Tibial artery (tissue), 4 donors: Measurements from ENCODE around the gene AMACR.
"Not testable (repeated sequence)": the region's sequence is repeated elsewhere in the genome, so short reads cannot be mapped to it uniquely, and the experiment has no call there.

Experiments
- DNase-seq, 2 donors: peaks; one replicate each; pipeline ENCODE4 v3.0.0-alpha.2; 2019
- H3K27ac ChIP-seq, 2 donors: fragments of 200-600 bp; sonication (generic) in 1 of 2; 1 replicate in 1 of 2; 2 replicates in 1 of 2; pipeline ENCODE4 v1.5.1; 2018 to 2019; ENCODE audit warnings: mild to moderate bottlenecking in 1 of 2
- H3K27me3 ChIP-seq, 2 donors: fragments of 200-600 bp; sonication (generic) in 1 of 2; one replicate each; pipeline versions ENCODE4 v1.5.1 to v1.6.0; 2016 to 2019
- H3K36me3 ChIP-seq, 3 donors: fragments of 200-600 bp; sonication (generic) in 2 of 3; one replicate each; pipeline ENCODE4 v1.5.1; 2016 to 2019; ENCODE audit warnings: mild to moderate bottlenecking in 2 of 3
- H3K4me1 ChIP-seq, 4 donors: fragments of 200-600 bp; sonication (generic) in 2 of 4; 1 replicate in 3 of 4; 2 replicates in 1 of 4; pipeline ENCODE4 v1.5.1; 2016 to 2019
- H3K4me3 ChIP-seq, 2 donors: fragments of 200-600 bp; sonication (generic) in 1 of 2; 1 replicate in 1 of 2; 2 replicates in 1 of 2; pipeline ENCODE4 v1.5.1; 2018 to 2019; ENCODE audit warnings: mild to moderate bottlenecking in 2 of 2
- H3K9me3 ChIP-seq, 3 donors: fragments of 200-600 bp; sonication (generic) in 1 of 3; one replicate each; pipeline ENCODE4 v1.5.1; 2016 to 2019
- CTCF ChIP-seq, 2 experiments: fragments of 200-600 bp in 1 of 2; fragments of 450-650 bp in 1 of 2; IDR thresholded peaks; one replicate each; pipeline ENCODE4 v1.5.1; 2017 to 2019; ENCODE audit warnings: antibody characterized with exemption in 2 of 2, mild to moderate bottlenecking in 1 of 2, moderate library complexity in 1 of 2
- intact Hi-C: fragments of 100-400 bp; cut with DNase I; formaldehyde crosslinking; loops from one replicate; pipeline ENCODE4 v1.15.0; 2023; ENCODE audit warnings: low total_unique reads

Gene AMACR

GRCh38 chr5:33957577-33958150, 50.2 kb downstream of the AMACR start:
- H3K4me1 ChIP-seq = no peaks in the 10 kb centered on the region
- no peak overlapping the region for H3K27ac ChIP-seq
- intact Hi-C loops = no loop called here
- TF ChIP-seq CTCF (IDR thresholded peaks at IDR 0.05) = no peak
- DNase-seq = no peak
- no peaks in the 10 kb centered on the region for H3K36me3 ChIP-seq
- H3K9me3 ChIP-seq = peaks cover 0 to 6% (median 0%) of the 10 kb centered on the region in 3 donors
- H3K4me3 ChIP-seq = no peak overlapping the region
- no peaks in the 10 kb centered on the region for H3K27me3 ChIP-seq

GRCh38 chr5:33952175-33952574, 55.7 kb downstream of the AMACR start:
- H3K36me3 ChIP-seq, DNase-seq, H3K4me1 ChIP-seq, intact Hi-C loops, H3K4me3 ChIP-seq, H3K27ac ChIP-seq, H3K27me3 ChIP-seq, H3K9me3 ChIP-seq: not testable (repeated sequence)

GRCh38 chr5:33944543-33945132, 63.2 kb downstream of the AMACR start:
- Histone ChIP-seq H3K27ac (no peak overlapping the region), H3K4me3 (no peak overlapping the region), H3K9me3 (no peaks in the 10 kb centered on the region), H3K27me3 (peaks cover 0 to 40% of the 10 kb centered on the region in 2 donors), H3K4me1 (no peaks in the 10 kb centered on the region), H3K36me3 (no peaks in the 10 kb centered on the region)
- DNase-seq = no peak
- intact Hi-C loops = no loop called here
- no peak for TF ChIP-seq CTCF (IDR thresholded peaks at IDR 0.05)

GRCh38 chr5:33941090-33941489, 66.8 kb downstream of the AMACR start:
- H3K9me3 ChIP-seq = no peaks in the 10 kb centered on the region
- intact Hi-C loops = no loop called here
- no peak overlapping the region for H3K27ac ChIP-seq
- H3K36me3 ChIP-seq = no peaks in the 10 kb centered on the region
- TF ChIP-seq CTCF (IDR thresholded peaks at IDR 0.05) = no peak
- H3K4me1 ChIP-seq = peaks cover 0 to 16% (median 14%) of the 10 kb centered on the region in 4 donors
- peaks cover 0 to 72% of the 10 kb centered on the region in 2 donors for H3K27me3 ChIP-seq
- H3K4me3 ChIP-seq = no peak overlapping the region
- DNase-seq = no peak

GRCh38 chr5:33939556-33940262, 68.1 kb downstream of the AMACR start:
- TF ChIP-seq CTCF (IDR thresholded peaks at IDR 0.05) = no peak
- no peak for DNase-seq

GRCh38 chr5:33938881-33939280, 69.0 kb downstream of the AMACR start:
- peaks cover 0 to 67% of the 10 kb centered on the region in 2 donors for H3K27me3 ChIP-seq
- no peak overlapping the region for H3K27ac ChIP-seq
- H3K36me3 ChIP-seq = no peaks in the 10 kb centered on the region
- TF ChIP-seq CTCF (IDR thresholded peaks at IDR 0.05) = no peak
- H3K9me3 ChIP-seq = no peaks in the 10 kb centered on the region
- no peak for DNase-seq
- peaks cover 0 to 21% (median 19%) of the 10 kb centered on the region in 4 donors for H3K4me1 ChIP-seq
- intact Hi-C loops = loop anchor here (10.0 kb wide), 1 partner anchor 504 kb away; no protein-coding TSS in a partner anchor
- H3K4me3 ChIP-seq = no peak overlapping the region

More at GRCh38 chr5:33939556-33940262, 68.1 kb downstream of the AMACR start:
- H3K36me3 ChIP-seq = no peaks in the 10 kb centered on the region
- intact Hi-C loops = loop anchor here (10.0 kb wide), 1 partner anchor 505 kb away; no protein-coding TSS in a partner anchor
- no peak overlapping the region for H3K4me3 ChIP-seq
- H3K27me3 ChIP-seq = peaks cover 0 to 73% of the 10 kb centered on the region in 2 donors
- no peaks in the 10 kb centered on the region for H3K9me3 ChIP-seq
- peaks cover 0 to 21% (median 19%) of the 10 kb centered on the region in 4 donors for H3K4me1 ChIP-seq
- H3K27ac ChIP-seq = no peak overlapping the region
